Stimulated activated CD4-positive, alpha-beta T cell treated with anti-CD3 and anti-CD28 coated beads, Interleukin-15, amount 100 ng/mL, for 1 hour (primary cell): ENCODE results near the gene MCF2L2.

Experiments
- DNase-seq, 2 donors: peaks; one replicate each; pipeline ENCODE4 v3.0.0-alpha.2; 2020; ENCODE audit warnings: low read depth in 1 of 2, low spot score in 1 of 2

Gene MCF2L2

DNA sequence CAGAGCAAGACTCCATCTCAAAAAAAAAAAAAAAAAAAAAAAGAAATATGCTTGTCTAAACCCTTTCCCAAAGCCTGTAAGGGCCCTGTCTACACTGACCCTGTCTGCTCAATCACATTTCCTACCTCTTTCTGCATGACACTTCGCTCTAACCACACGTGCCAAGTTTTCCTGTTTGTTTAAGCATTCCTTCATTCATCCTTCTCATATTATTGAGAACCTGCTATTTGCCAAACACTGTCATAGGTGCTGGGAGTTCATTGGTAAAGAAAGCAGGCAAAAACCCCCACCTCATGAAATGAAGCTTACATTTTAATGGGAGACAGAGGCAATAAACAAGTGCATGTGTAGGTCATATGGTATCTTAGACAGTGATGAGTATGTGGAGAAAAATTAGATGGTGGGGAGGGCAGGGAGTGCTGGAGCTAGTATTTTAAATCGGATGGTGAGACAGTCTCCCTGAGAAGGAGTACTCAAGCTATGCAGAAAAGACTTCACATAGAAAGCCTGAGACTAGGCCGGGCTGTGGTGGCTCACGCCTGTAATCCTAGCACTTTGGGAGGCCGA, 127.3 kb downstream of the MCF2L2 start:
- DNase-seq, result no peak

- no peak for DNase-seq
Observed at GRCh38 chr3:183299976-183300375, 128.4 kb downstream of the MCF2L2 start.

DNA sequence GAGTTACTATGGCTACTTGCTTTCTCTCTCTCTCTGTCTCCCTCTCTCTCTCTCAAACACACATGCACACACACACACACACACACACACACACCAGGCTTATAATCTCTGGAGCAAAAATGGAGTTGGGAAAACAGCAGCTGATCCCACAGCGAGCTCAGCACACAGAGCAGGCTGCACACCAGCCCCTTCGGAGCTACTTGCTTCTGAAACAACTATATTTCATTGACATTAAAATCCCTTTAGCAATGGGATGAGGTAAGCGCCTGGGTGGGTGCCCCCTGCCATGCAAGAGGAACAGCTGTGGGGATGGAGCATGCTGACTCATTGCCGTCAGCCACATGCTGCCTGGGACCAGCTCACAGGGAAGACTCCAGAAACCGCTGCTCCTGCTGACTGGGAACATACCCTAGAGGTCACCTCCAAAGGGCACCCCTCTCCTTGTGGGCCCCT, 129.7 kb downstream of the MCF2L2 start:
- no peak for DNase-seq

- no peak for DNase-seq
Observed at GRCh38 chr3:183296944-183297343, 131.5 kb downstream of the MCF2L2 start.

- DNase-seq, result no peak
Observed at GRCh38 chr3:183295211-183295610, 133.2 kb downstream of the MCF2L2 start.

GRCh38 chr3:183293966-183294365, 134.5 kb downstream of the MCF2L2 start:
- DNase-seq, result no peak

DNA sequence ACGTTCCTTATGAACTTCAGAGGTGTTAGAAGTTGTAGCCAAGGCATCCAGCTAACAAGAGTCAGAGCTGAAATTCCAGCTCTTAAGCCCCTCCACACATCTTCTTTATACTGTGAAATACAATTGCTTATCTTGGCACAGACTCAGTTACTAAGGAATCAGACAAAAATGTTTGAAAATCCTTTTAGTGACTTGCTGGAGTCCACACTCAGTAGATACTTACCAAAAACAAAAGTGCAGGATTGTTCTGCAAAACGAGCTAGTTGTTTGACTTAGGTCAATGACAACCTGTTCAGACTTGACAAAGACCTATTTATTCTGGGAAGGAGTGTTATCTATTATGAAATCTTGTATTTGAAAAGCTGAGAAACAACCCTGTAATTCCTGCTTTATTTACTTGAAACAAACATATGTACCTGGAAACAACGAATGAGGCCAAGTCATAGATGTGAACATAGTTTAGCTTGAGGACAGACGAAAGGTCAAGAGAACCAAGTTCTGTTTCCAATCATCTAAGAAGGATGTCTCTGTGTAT, 136.9 kb downstream of the MCF2L2 start:
- DNase-seq, result no peak

GRCh38 chr3:183290216-183290615, 138.2 kb downstream of the MCF2L2 start:
- DNase-seq, result no peak

DNA sequence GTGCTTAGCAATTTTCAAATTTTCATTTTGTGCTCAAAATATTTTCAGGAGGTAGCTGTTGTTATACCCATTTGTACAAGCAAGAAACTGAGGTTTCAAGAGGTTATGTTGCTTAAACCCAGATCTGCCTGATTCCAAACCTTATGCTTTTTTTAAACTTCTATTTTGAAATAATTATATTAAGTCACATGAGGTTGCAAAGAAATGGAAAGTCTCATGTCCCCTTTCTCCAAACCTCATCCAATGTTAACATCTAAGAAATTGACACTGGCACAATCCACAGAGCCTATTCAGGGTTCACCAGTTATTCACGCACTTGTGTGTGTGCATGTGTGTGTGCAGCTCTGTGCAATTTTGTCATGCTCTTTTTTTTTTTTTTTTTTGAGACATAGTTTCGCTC, 140.3 kb downstream of the MCF2L2 start:
- no peak for DNase-seq

DNA sequence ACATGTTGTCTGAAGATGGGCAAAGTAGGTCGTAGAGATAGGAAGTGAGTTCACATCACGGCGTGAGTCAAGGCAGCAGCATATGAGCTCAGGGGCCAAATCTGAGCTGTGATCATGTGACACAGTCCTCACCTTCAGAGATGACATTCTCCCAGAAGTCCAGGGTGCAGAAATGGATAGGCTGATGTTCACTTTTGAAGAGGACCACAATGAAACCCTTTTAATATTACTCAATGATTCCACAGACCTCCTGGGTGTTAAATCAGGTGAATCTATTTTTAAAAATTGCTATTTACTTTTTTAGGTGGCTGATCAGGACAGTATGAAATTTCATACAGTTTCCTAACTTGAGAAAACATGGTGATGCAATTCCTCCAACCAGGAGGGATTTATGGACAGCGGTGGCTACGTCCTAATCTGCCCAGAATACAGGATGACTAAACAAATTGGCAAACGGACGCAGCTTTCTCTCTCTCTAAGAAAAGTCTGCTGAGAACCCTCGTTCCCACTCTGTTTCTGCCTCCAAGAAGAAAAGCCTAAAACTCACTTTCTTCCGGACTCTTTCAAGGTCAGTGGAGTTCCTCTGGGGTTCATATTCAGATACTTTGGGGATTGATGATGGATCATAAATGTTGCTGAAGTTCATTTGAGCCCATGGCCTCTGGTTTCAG, 141.0 kb downstream of the MCF2L2 start:
- DNase-seq, result no peak

DNA sequence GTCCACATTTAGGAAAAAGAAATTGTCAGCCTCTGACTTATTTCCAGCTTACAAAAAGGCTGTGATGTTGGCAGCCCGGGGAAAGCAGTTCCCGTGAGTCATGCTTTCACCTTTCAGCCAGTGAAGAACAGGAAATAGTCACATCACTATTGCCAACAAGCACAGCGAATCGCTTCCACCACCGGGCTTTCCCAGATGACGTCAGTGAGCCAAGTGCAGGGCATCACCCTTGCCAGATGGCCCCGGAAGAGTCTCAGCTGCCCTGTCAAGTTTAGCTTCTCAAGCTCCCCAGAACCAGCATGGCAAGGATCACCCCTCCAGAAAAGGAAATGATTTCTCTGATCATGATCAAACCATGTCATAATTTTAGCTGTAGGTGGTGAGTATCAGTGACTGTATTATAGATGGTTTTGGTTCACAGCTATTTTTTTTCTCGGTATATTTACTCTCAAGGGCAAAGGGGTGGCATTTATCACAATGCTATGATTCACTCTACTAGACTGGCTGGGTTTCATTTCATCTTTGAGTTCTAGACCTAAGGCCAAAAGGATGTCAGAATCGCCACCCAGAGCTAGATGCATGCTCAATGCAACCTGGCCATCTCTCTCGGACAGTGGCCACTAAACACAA, 142.5 kb downstream of the MCF2L2 start:
- peak; percentile 79 for DNase-seq

GRCh38 chr3:183285318-183285717, 143.1 kb downstream of the MCF2L2 start:
- DNase-seq, result no peak

DNA sequence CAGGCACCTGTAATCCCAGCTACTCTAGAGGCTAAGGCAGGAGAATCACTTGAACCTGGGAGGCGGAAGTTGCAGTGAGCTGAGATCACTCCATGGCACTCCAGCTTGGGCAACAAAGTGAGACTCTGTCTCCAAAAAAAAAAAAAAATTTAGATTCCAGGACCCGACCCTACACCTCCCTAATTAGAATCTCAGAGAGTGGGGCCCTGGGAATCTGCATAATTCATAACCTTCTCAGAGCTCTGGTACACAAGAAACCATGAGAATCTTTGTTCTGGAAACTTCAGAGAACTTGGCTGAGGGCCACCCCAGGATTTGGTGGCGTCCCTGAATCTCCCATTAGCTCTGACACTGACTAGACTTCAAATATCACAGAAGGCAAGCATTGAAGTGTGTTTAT, 143.8 kb downstream of the MCF2L2 start:
- DNase-seq, result no peak

DNA sequence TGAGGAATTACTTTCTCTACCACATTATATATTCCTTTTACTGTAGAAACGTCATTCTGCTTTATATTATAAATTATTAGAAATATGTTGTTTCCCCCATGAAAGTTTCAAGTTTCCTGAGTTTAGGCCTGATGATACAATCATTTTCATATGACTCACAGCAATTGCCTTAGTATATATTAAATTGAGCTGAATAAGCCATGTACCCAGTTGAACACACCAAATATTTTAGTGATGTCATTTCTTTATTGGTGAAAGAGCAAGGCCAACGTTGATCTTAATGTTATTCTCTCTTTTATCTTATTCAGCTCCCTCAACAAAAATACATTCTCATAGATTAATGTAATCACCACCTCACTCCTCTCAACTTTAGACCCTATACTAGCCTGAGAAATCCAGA, 144.5 kb downstream of the MCF2L2 start:
- DNase-seq, result no peak

GRCh38 chr3:183281126-183281797, 147.2 kb downstream of the MCF2L2 start:
- no peak for DNase-seq

DNA sequence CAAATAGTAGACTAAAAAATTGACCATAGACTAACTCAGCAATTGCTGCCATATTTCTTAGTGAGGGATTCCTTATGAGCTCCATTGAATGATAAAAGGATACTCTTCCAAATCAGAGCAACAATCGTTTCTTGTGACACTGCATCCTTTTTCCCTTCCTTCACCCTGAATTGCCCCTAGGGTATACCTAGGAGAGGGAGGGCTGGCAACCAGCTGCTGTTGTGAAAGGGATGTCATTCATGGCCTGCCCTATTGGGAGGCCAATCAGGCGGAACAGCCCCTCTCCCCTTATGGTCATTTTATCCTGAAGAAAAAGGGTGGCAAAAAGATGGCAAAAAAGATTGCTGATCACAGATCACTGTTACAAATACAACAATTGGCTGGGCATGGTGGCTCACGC, 149.0 kb downstream of the MCF2L2 start:
- no peak for DNase-seq

DNA sequence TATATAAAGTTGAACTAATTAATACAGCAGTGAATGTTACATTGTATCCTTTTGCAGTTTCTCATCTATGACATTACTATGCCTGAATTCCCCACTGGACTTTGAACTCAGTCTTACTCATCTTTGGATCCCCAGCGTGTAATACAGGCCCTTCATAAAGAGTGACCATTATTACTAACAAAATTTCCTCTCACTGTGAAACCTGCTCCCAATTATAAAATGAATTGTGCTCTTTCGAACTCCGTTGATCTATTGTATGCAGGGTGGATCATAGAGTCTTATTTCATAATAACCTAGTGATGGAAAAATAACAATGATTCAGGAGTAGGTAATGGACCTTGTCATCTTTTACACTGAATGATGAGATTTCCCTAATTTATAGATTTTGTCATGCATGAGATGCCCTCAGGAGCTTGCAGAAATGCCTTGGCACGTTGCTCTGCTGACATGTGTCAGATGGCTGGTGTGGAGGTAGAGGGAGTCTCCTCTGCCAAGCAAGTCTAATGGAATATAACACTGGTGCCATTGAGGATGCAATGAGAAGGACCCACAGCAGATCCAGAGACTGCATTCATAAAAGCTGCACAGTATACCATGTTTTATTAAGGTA, 149.8 kb downstream of the MCF2L2 start:
- no peak for DNase-seq

GRCh38 chr3:183277260-183277659, 151.2 kb downstream of the MCF2L2 start:
- no peak for DNase-seq

DNA sequence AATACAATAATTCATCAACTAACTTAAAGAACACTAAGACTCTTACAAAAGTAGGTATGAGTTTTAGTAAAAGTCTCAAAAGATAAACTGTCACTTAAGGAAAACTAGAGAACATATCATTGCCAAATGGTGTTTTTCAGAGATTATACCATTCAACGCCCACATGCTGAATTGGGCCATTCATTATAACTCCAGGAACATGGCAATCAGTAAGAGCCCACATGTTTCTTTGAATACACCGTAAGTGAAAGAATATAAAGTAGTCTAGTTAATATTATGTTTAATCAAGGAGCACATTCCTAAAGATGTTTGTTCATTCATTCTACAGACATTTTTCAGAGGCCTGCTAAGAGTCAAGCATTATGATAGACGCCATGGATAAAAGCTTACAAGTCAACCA, 152.5 kb downstream of the MCF2L2 start:
- no peak for DNase-seq

DNA sequence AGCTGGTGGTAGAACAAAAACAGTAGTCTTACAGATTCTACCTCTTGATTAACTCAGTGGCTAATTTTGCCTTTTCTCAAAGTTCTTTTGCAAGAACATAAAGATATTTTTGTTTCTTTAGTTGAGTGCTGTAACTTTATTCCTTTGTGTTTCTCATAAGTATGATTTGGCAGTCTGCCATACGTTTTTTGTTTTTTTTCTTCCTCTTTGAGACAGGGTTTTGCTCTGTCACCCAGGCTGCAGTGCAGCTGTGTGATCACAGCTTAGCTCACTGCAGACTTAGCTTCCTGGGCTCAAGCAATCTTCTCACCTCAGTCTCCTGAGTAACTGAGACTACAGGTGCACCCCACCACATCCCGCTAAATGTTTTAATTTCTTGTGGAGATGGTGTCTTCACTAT, 153.0 kb downstream of the MCF2L2 start:
- DNase-seq, result no peak

- DNase-seq, result no peak
Observed at GRCh38 chr3:183274609-183275008, 153.8 kb downstream of the MCF2L2 start.
